ENCODE results near the gene RBMS2. TPM values are rescaled to one million over a fixed set of nuclear protein-coding genes. Genes with fewer than 3 reads are reported as not detected.

RBMS2 gene
- total RNA-seq, 1 experiment from 2014 or later, result 40.8 TPM

- TF ChIP-seq FOSL1 (IDR thresholded peaks at IDR 0.05; ENCODE audit: low read depth) (no peak), CBX3 (IDR thresholded peaks at IDR 0.05; ENCODE audit: low read depth) (no peak), TCF7L2 (IDR thresholded peaks at IDR 0.05; ENCODE audit: borderline replicate concordance, extremely low read depth, insufficient read depth, insufficient read length) (no peak), ELF1 (IDR thresholded peaks at IDR 0.05; ENCODE audit: borderline replicate concordance, low read depth) (no peak), SIN3A (IDR thresholded peaks at IDR 0.05; ENCODE audit: low read depth) (no peak), ZBTB33 (IDR thresholded peaks at IDR 0.05; ENCODE audit: extremely low read depth, insufficient replicate concordance, low read length) (no peak), RAD21 (IDR thresholded peaks at IDR 0.05; ENCODE audit: low read depth) (no peak), ZNF274 (IDR thresholded peaks at IDR 0.05; ENCODE audit: low read depth, low read length) (no peak), CTCF (IDR thresholded peaks at IDR 0.05 in 2 of 3, conservative IDR thresholded peaks at IDR 0.05 in 1 of 3; ENCODE audit: borderline replicate concordance in 1 of 3, insufficient read depth in 1 of 3, low read depth in 2 of 3, low read length in 2 of 3) (no peak), SP1 (IDR thresholded peaks at IDR 0.05; ENCODE audit: low read depth) (no peak), JUND (IDR thresholded peaks at IDR 0.05) (no peak), CEBPB (IDR thresholded peaks at IDR 0.05; ENCODE audit: low read depth) (no peak), YY1 (IDR thresholded peaks at IDR 0.05; ENCODE audit: extremely low read depth, insufficient replicate concordance, low read depth, low read length) (no peak), EGR1 (IDR thresholded peaks at IDR 0.05; ENCODE audit: low read depth) (no peak), ZFX (IDR thresholded peaks at IDR 0.05) (no peak)
- TF ChIP-seq, protein P1, sequence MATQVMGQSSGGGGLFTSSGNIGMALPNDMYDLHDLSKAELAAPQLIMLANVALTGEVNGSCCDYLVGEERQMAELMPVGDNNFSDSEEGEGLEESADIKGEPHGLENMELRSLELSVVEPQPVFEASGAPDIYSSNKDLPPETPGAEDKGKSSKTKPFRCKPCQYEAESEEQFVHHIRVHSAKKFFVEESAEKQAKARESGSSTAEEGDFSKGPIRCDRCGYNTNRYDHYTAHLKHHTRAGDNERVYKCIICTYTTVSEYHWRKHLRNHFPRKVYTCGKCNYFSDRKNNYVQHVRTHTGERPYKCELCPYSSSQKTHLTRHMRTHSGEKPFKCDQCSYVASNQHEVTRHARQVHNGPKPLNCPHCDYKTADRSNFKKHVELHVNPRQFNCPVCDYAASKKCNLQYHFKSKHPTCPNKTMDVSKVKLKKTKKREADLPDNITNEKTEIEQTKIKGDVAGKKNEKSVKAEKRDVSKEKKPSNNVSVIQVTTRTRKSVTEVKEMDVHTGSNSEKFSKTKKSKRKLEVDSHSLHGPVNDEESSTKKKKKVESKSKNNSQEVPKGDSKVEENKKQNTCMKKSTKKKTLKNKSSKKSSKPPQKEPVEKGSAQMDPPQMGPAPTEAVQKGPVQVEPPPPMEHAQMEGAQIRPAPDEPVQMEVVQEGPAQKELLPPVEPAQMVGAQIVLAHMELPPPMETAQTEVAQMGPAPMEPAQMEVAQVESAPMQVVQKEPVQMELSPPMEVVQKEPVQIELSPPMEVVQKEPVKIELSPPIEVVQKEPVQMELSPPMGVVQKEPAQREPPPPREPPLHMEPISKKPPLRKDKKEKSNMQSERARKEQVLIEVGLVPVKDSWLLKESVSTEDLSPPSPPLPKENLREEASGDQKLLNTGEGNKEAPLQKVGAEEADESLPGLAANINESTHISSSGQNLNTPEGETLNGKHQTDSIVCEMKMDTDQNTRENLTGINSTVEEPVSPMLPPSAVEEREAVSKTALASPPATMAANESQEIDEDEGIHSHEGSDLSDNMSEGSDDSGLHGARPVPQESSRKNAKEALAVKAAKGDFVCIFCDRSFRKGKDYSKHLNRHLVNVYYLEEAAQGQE (IDR thresholded peaks at IDR 0.05; ENCODE audit: low read depth), result no peak
- TF ChIP-seq, protein P2, sequence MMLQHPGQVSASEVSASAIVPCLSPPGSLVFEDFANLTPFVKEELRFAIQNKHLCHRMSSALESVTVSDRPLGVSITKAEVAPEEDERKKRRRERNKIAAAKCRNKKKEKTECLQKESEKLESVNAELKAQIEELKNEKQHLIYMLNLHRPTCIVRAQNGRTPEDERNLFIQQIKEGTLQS (IDR thresholded peaks at IDR 0.05), result no peak
- TF ChIP-seq, protein P3, sequence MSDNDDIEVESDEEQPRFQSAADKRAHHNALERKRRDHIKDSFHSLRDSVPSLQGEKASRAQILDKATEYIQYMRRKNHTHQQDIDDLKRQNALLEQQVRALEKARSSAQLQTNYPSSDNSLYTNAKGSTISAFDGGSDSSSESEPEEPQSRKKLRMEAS (IDR thresholded peaks at IDR 0.05), result no peak
Observed at GRCh38 chr12:56641219-56641618, 119.6 kb downstream of the RBMS2 start.

More at GRCh38 chr12:56641219-56641618, 119.6 kb downstream of the RBMS2 start:
- DNase-seq (ENCODE audit: low read depth, low spot score) (no peak), ATAC-seq (no peak)
- Histone ChIP-seq H3K36me3 (ENCODE audit: control insufficient read depth in 1 of 2, insufficient read depth in 2 of 2, low read length in 2 of 2) (peaks cover 57 to 58% of the 10 kb centered on the region in 2 experiments), H3K9me2 (ENCODE audit: insufficient read depth) (no peaks in the 10 kb centered on the region), H2AFZ (ENCODE audit: low read depth, low read length, poor library complexity, severe bottlenecking) (no peak overlapping the region), H3K4me2 (ENCODE audit: low read length) (no peak overlapping the region), H4K20me1 (ENCODE audit: insufficient read depth) (peaks cover 21% of the 10 kb centered on the region; the same call in 1 of the 2 replicates), H3K9me3 (ENCODE audit: control insufficient read depth in 1 of 2, insufficient read depth in 1 of 2, low read depth in 1 of 2, low read length in 2 of 2) (no peaks in the 10 kb centered on the region), H3K79me2 (ENCODE audit: insufficient read depth, low read length) (peaks cover 70% of the 10 kb centered on the region), H3K4me1 (ENCODE audit: control insufficient read depth in 1 of 2, insufficient read depth in 2 of 2, low read length in 2 of 2) (peaks cover 13 to 38% of the 10 kb centered on the region in 2 experiments), H3K9ac (ENCODE audit: low read length) (no peak overlapping the region), H3K4me3 (replicated peaks in 1 of 2; ENCODE audit: low read depth in 1 of 2, low read length in 2 of 2) (no peak overlapping the region), H3K27ac (ENCODE audit: low read depth, low read length) (no peak overlapping the region), H3K27me3 (ENCODE audit: insufficient read depth, low read length) (no peaks in the 10 kb centered on the region)
- intact Hi-C loops (cut with micrococcal nuclease), result no loop called here
- ChIA-PET RAD21 (ENCODE audit: low non-redundant PET in 1 of 2, low total read pairs in 2 of 2, uncharacterized antibody in 2 of 2, unreplicated experiment in 2 of 2) (no interaction called here), CTCF (no interaction called here), POLR2A (interaction anchor here (1.1 kb wide), 1 partner anchor 14 kb away, joined by 3 read pairs; no protein-coding TSS in a partner anchor)
- BruUV-seq (replicated peaks), result no TSS peak
